GM19023 (cell line): ENCODE data around the gene TRIM33.
"Not testable (repeated sequence)": the region's sequence is repeated elsewhere in the genome, so short reads cannot be mapped to it uniquely, and the experiment has no call there.

Experiments used
- ATAC-seq: cut with Tn5 transposase; IDR thresholded peaks from one replicate; pipeline ENCODE4 v1.9.1; 2021; ENCODE audit warnings: mild to moderate bottlenecking, moderate library complexity; ENCODE audit not compliant: unreplicated experiment

Gene TRIM33

GRCh38 chr1:114468710-114469468 lies 42.1 kb downstream of the TRIM33 start:
- ATAC-seq: no peak

- ATAC-seq: no peak
Measured at GRCh38 chr1:114468047-114468446, 43.0 kb downstream of the TRIM33 start.

GRCh38 chr1:114467491-114467890 lies 43.5 kb downstream of the TRIM33 start:
- no peak for ATAC-seq

- ATAC-seq: no peak
Measured at GRCh38 chr1:114466334-114467014, 44.5 kb downstream of the TRIM33 start.

GRCh38 chr1:114462963-114463362 lies 48.0 kb downstream of the TRIM33 start:
- ATAC-seq: no peak

- ATAC-seq: no peak
Measured at GRCh38 chr1:114462341-114462740, 48.7 kb downstream of the TRIM33 start.

- ATAC-seq: no peak
Measured at GRCh38 chr1:114458237-114458777, 52.7 kb downstream of the TRIM33 start.

GRCh38 chr1:114457675-114458236 lies 53.2 kb downstream of the TRIM33 start:
- ATAC-seq: no peak

- ATAC-seq: no peak
Measured at GRCh38 chr1:114456586-114456985, 54.4 kb downstream of the TRIM33 start.

- ATAC-seq: no peak
Measured at GRCh38 chr1:114455102-114455785, 55.8 kb downstream of the TRIM33 start.

- no peak for ATAC-seq
Measured at GRCh38 chr1:114454539-114454938, 56.5 kb downstream of the TRIM33 start.

- ATAC-seq: no peak
Measured at GRCh38 chr1:114453361-114453784, 57.6 kb downstream of the TRIM33 start.

GRCh38 chr1:114448370-114449036 lies 62.5 kb downstream of the TRIM33 start:
- ATAC-seq: no peak

- ATAC-seq: no peak
Measured at GRCh38 chr1:114446198-114446597, 64.8 kb downstream of the TRIM33 start.

GRCh38 chr1:114443226-114443625 lies 67.8 kb downstream of the TRIM33 start:
- ATAC-seq: not testable (repeated sequence)

- no peak for ATAC-seq
Measured at GRCh38 chr1:114441332-114441731, 69.7 kb downstream of the TRIM33 start.

GRCh38 chr1:114439369-114439768 lies 71.6 kb downstream of the TRIM33 start:
- ATAC-seq: no peak

- ATAC-seq: no peak
Measured at GRCh38 chr1:114437812-114438211, 73.2 kb downstream of the TRIM33 start.

GRCh38 chr1:114436799-114437198 lies 74.2 kb downstream of the TRIM33 start:
- ATAC-seq: no peak

- ATAC-seq: no peak
Measured at GRCh38 chr1:114435088-114435715, 75.8 kb downstream of the TRIM33 start.
